ENCODE data around the gene CNOT11. TPM values are rescaled to one million over a fixed set of nuclear protein-coding genes. Genes with fewer than 3 reads are reported as not detected.

The CNOT11 gene
- polyA plus RNA-seq, 1 donor (not counting 4 experiments of a cell fraction or from before 2014, with no cell fraction given), result 83.1 TPM

- Histone ChIP-seq H3K4me2 (ENCODE audit: control insufficient read depth, extremely low read depth, insufficient read depth, low read depth, low read length) (no peak overlapping the region), H3K4me3 (ENCODE audit: control insufficient read depth in 2 of 3, extremely low read depth in 1 of 3, insufficient read depth in 2 of 3, low read depth in 1 of 3, low read length in 3 of 3) (no peak overlapping the region), H3K27ac (ENCODE audit: control insufficient read depth, insufficient read depth, low read length) (no peak overlapping the region), H3K36me3 (ENCODE audit: control insufficient read depth in 2 of 2, extremely low read depth in 1 of 2, insufficient read depth in 2 of 2, low read length in 2 of 2) (no peaks in the 10 kb centered on the region), H3K4me1 (ENCODE audit: control insufficient read depth, extremely low read depth, insufficient read depth, low read length) (no peaks in the 10 kb centered on the region), H4K20me1 (ENCODE audit: control insufficient read depth, extremely low read depth, insufficient read depth, low read length) (no peaks in the 10 kb centered on the region), H3K27me3 (ENCODE audit: control insufficient read depth, extremely low read depth, insufficient read depth, low read length) (no peaks in the 10 kb centered on the region), H2AFZ (ENCODE audit: control insufficient read depth, low read length) (no peak overlapping the region), H3K9me1 (ENCODE audit: control insufficient read depth, extremely low read depth, insufficient read depth, low read length) (no peaks in the 10 kb centered on the region), H3K79me2 (ENCODE audit: control insufficient read depth, insufficient read depth, low read length) (no peaks in the 10 kb centered on the region), H3K9me3 (ENCODE audit: control insufficient read depth, low read depth, low read length) (no peaks in the 10 kb centered on the region), H3K9ac (ENCODE audit: control insufficient read depth, extremely low read depth, insufficient read depth, low read length) (no peak overlapping the region)
- FAIRE-seq (no peak), DNase-seq (ENCODE audit: low read depth, low spot score) (no peak)
- TF ChIP-seq CTCF (optimal IDR thresholded peaks at IDR 0.05 in 1 of 3, IDR thresholded peaks at IDR 0.05 in 1 of 3, conservative IDR thresholded peaks at IDR 0.05 in 1 of 3; ENCODE audit: extremely low read depth in 1 of 3, insufficient read depth in 2 of 3, low read length in 3 of 3), result no peak
- TF ChIP-seq EZH2 (IDR thresholded peaks at IDR 0.05; ENCODE audit: low read length), result no peak
- dilution Hi-C loops (cut with MboI; ENCODE audit: extremely low pct_ligation_motif_present, low sequenced_read_pairs), result no loop called here
These were observed 20.6 kb upstream of the CNOT11 start for GRCh38 chr2:101231937-101232730.

GRCh38 chr2:101232770-101233169 lies 19.9 kb upstream of the CNOT11 start:
- dilution Hi-C loops (cut with MboI; ENCODE audit: extremely low pct_ligation_motif_present, low sequenced_read_pairs), result no loop called here
- Histone ChIP-seq H3K4me1 (ENCODE audit: control insufficient read depth, extremely low read depth, insufficient read depth, low read length) (no peaks in the 10 kb centered on the region), H3K79me2 (ENCODE audit: control insufficient read depth, insufficient read depth, low read length) (no peaks in the 10 kb centered on the region), H3K36me3 (ENCODE audit: control insufficient read depth in 2 of 2, extremely low read depth in 1 of 2, insufficient read depth in 2 of 2, low read length in 2 of 2) (no peaks in the 10 kb centered on the region), H3K4me3 (ENCODE audit: control insufficient read depth in 2 of 3, extremely low read depth in 1 of 3, insufficient read depth in 2 of 3, low read depth in 1 of 3, low read length in 3 of 3) (no peak overlapping the region), H2AFZ (ENCODE audit: control insufficient read depth, low read length) (no peak overlapping the region), H3K27me3 (ENCODE audit: control insufficient read depth, extremely low read depth, insufficient read depth, low read length) (no peaks in the 10 kb centered on the region), H3K27ac (ENCODE audit: control insufficient read depth, insufficient read depth, low read length) (no peak overlapping the region), H3K9me3 (ENCODE audit: control insufficient read depth, low read depth, low read length) (no peaks in the 10 kb centered on the region), H3K4me2 (ENCODE audit: control insufficient read depth, extremely low read depth, insufficient read depth, low read depth, low read length) (no peak overlapping the region), H3K9ac (ENCODE audit: control insufficient read depth, extremely low read depth, insufficient read depth, low read length) (no peak overlapping the region), H3K9me1 (ENCODE audit: control insufficient read depth, extremely low read depth, insufficient read depth, low read length) (no peaks in the 10 kb centered on the region), H4K20me1 (ENCODE audit: control insufficient read depth, extremely low read depth, insufficient read depth, low read length) (no peaks in the 10 kb centered on the region)
- DNase-seq (ENCODE audit: low read depth, low spot score), result no peak
- TF ChIP-seq EZH2 (IDR thresholded peaks at IDR 0.05; ENCODE audit: low read length) (no peak), CTCF (optimal IDR thresholded peaks at IDR 0.05 in 1 of 3, IDR thresholded peaks at IDR 0.05 in 1 of 3, conservative IDR thresholded peaks at IDR 0.05 in 1 of 3; ENCODE audit: extremely low read depth in 1 of 3, insufficient read depth in 2 of 3, low read length in 3 of 3) (no peak)
- no peak for FAIRE-seq

Measured in keratinocyte (primary cell).